ENCODE data around the gene SCART1.
"Not testable (repeated sequence)": the region's sequence is repeated elsewhere in the genome, so short reads cannot be mapped to it uniquely, and the experiment has no call there.

The SCART1 gene

GRCh38 chr10:133453516-133454203, at the start of gene SCART1:
TSS of gene SCART1 (plus strand) at chr10:133453945. CDS start at chr10:133453998, 53 bp downstream.
- no peak for DNase-seq

- no peak for DNase-seq
Measured at GRCh38 chr10:133405272-133405671, 48.5 kb upstream of the SCART1 start.

GRCh38 chr10:133405844-133406527, 47.8 kb upstream of the SCART1 start:
- DNase-seq, result no peak

- no peak for DNase-seq
Measured at GRCh38 chr10:133411523-133412380, 42.0 kb upstream of the SCART1 start.

GRCh38 chr10:133412381-133412711, 41.4 kb upstream of the SCART1 start:
- no peak for DNase-seq

- not testable (repeated sequence) for DNase-seq
Measured at GRCh38 chr10:133414401-133414800, 39.3 kb upstream of the SCART1 start.

GRCh38 chr10:133415752-133416151, 38.0 kb upstream of the SCART1 start:
- DNase-seq, result no peak

GRCh38 chr10:133418289-133418993, 35.3 kb upstream of the SCART1 start:
- no peak for DNase-seq

- no peak for DNase-seq
Measured at GRCh38 chr10:133419211-133419950, 34.4 kb upstream of the SCART1 start.

GRCh38 chr10:133420028-133420427, 33.7 kb upstream of the SCART1 start:
- no peak for DNase-seq

- no peak for DNase-seq
Measured at GRCh38 chr10:133420579-133420978, 33.2 kb upstream of the SCART1 start.

GRCh38 chr10:133421336-133422222, 32.2 kb upstream of the SCART1 start:
- no peak for DNase-seq

GRCh38 chr10:133422223-133422806, 31.4 kb upstream of the SCART1 start:
- DNase-seq, result no peak

- DNase-seq, result no peak
Measured at GRCh38 chr10:133422807-133423771, 30.7 kb upstream of the SCART1 start.

- not testable (repeated sequence) for DNase-seq
Measured at GRCh38 chr10:133424102-133424501, 29.6 kb upstream of the SCART1 start.

- DNase-seq, result not testable (repeated sequence)
Measured at GRCh38 chr10:133424601-133425000, 29.1 kb upstream of the SCART1 start, which contains the start of gene SPRN. TSS of gene SPRN (minus strand) at chr10:133424625. CDS start at chr10:133423681, 944 bp downstream.

- DNase-seq, result not testable (repeated sequence)
Measured at GRCh38 chr10:133429571-133429970, 24.2 kb upstream of the SCART1 start.

- not testable (repeated sequence) for DNase-seq
Measured at GRCh38 chr10:133431888-133432613, 21.7 kb upstream of the SCART1 start.

GRCh38 chr10:133432789-133433188, 21.0 kb upstream of the SCART1 start:
- DNase-seq, result not testable (repeated sequence)
